ENCODE data around the gene CSF1R.
A peak's percentile ranks its signal among the peaks of the same experiment; 100 is the strongest.

Gene CSF1R

GRCh38 chr5:150122158-150122510, 35.8 kb upstream of the CSF1R start:
- no peak overlapping the region for H3K4me3 ChIP-seq (ENCODE audit: low read length)

GRCh38 chr5:150121448-150122157, 35.2 kb upstream of the CSF1R start:
- no peak for DNase-seq (ENCODE audit: low read depth, low spot score)
- H3K4me3 ChIP-seq (ENCODE audit: low read length): no peak overlapping the region

More at GRCh38 chr5:150122158-150122510, 35.8 kb upstream of the CSF1R start:
- DNase-seq (ENCODE audit: low read depth, low spot score): peak; percentile 12

- no peak for DNase-seq (ENCODE audit: low read depth, low spot score)
- no peak overlapping the region for H3K4me3 ChIP-seq (ENCODE audit: low read length)
Measured at GRCh38 chr5:150120617-150121447, 34.5 kb upstream of the CSF1R start.

- DNase-seq (ENCODE audit: low read depth, low spot score): no peak
- H3K4me3 ChIP-seq (ENCODE audit: low read length): no peak overlapping the region
Measured at GRCh38 chr5:150120062-150120441, 33.7 kb upstream of the CSF1R start.

GRCh38 chr5:150119421-150120061, 33.2 kb upstream of the CSF1R start:
- H3K4me3 ChIP-seq (ENCODE audit: low read length): no peak overlapping the region
- no peak for DNase-seq (ENCODE audit: low read depth, low spot score)

GRCh38 chr5:150118561-150119229, 32.3 kb upstream of the CSF1R start:
- DNase-seq (ENCODE audit: low read depth, low spot score): no peak
- no peak overlapping the region for H3K4me3 ChIP-seq (ENCODE audit: low read length)

- H3K4me3 ChIP-seq (ENCODE audit: low read length): no peak overlapping the region
- no peak for DNase-seq (ENCODE audit: low read depth, low spot score)
Measured at GRCh38 chr5:150117945-150118560, 31.7 kb upstream of the CSF1R start.

- H3K4me3 ChIP-seq (ENCODE audit: low read length): no peak overlapping the region
- no peak for DNase-seq (ENCODE audit: low read depth, low spot score)
Measured at GRCh38 chr5:150116667-150117400, 30.5 kb upstream of the CSF1R start.

- DNase-seq (ENCODE audit: low read depth, low spot score): no peak
- no peak overlapping the region for H3K4me3 ChIP-seq (ENCODE audit: low read length)
Measured at GRCh38 chr5:150114773-150115408, 28.5 kb upstream of the CSF1R start.

GRCh38 chr5:150114102-150114641, 27.8 kb upstream of the CSF1R start:
- no peak for DNase-seq (ENCODE audit: low read depth, low spot score)
- H3K4me3 ChIP-seq (ENCODE audit: low read length): no peak overlapping the region

- no peak overlapping the region for H3K4me3 ChIP-seq (ENCODE audit: low read length)
- no peak for DNase-seq (ENCODE audit: low read depth, low spot score)
Measured at GRCh38 chr5:150113047-150113744, 26.8 kb upstream of the CSF1R start.

GRCh38 chr5:150112201-150113046, 26.1 kb upstream of the CSF1R start:
- DNase-seq (ENCODE audit: low read depth, low spot score): no peak
- no peak overlapping the region for H3K4me3 ChIP-seq (ENCODE audit: low read length)

- DNase-seq (ENCODE audit: low read depth, low spot score): no peak
- no peak overlapping the region for H3K4me3 ChIP-seq (ENCODE audit: low read length)
Measured at GRCh38 chr5:150111122-150111521, 24.8 kb upstream of the CSF1R start.

- no peak for DNase-seq (ENCODE audit: low read depth, low spot score)
- no peak overlapping the region for H3K4me3 ChIP-seq (ENCODE audit: low read length)
Measured at GRCh38 chr5:150109921-150110320, 23.6 kb upstream of the CSF1R start.

- no peak for DNase-seq (ENCODE audit: low read depth, low spot score)
- H3K4me3 ChIP-seq (ENCODE audit: low read length): no peak overlapping the region
Measured at GRCh38 chr5:150108711-150109514, 22.6 kb upstream of the CSF1R start.

All from Jurkat, Clone E6-1 (cell line).